Ureter (tissue), 1 donor: ENCODE results near the gene TREML2. TPM values are rescaled to one million over a fixed set of nuclear protein-coding genes. Genes with fewer than 3 reads are reported as not detected.

ENCODE experiments used
- DNase-seq: peaks from one replicate; pipeline ENCODE4 v3.0.0-alpha.2; 2020; ENCODE audit warnings: low spot score
- total RNA-seq: library from RNA; stranded (reverse); gene quantifications from one replicate; pipeline ENCODE4 v1.2.4, GENCODE V29; 2023
- donor health status: DM: yes; HTN: yes; CAD: no.

Gene TREML2
- total RNA-seq, 1 donor from 2014 or later: 0.16 TPM

- no peak for DNase-seq
These were observed 23.7 kb downstream of the TREML2 start for GRCh38 chr6:41177287-41177686.

- no peak for DNase-seq
These were observed 24.8 kb downstream of the TREML2 start for GRCh38 chr6:41176189-41176588.

GRCh38 chr6:41175084-41175483 lies 25.9 kb downstream of the TREML2 start:
- DNase-seq: no peak

GRCh38 chr6:41174610-41175009 lies 26.3 kb downstream of the TREML2 start:
- DNase-seq: no peak

- DNase-seq: no peak
These were observed 29.0 kb downstream of the TREML2 start for GRCh38 chr6:41171908-41172307.

- no peak for DNase-seq
These were observed 30.3 kb downstream of the TREML2 start for GRCh38 chr6:41170547-41171160.

- no peak for DNase-seq
These were observed 33.6 kb downstream of the TREML2 start for GRCh38 chr6:41167173-41167963.

GRCh38 chr6:41164551-41165120 lies 36.3 kb downstream of the TREML2 start:
- no peak for DNase-seq

GRCh38 chr6:41163419-41163717 lies 37.6 kb downstream of the TREML2 start:
- no peak for DNase-seq

GRCh38 chr6:41162687-41163418 lies 38.1 kb downstream of the TREML2 start, which contains the start of gene TREM2:
TSS of gene TREM2 (minus strand) at chr6:41163116. CDS start at chr6:41163082, 34 bp downstream.
- no peak for DNase-seq

- no peak for DNase-seq
These were observed 38.9 kb downstream of the TREML2 start for GRCh38 chr6:41161851-41162552.

GRCh38 chr6:41161380-41161779 lies 39.6 kb downstream of the TREML2 start:
- DNase-seq: no peak

GRCh38 chr6:41160933-41161332 lies 40.0 kb downstream of the TREML2 start:
- DNase-seq: no peak

- DNase-seq: no peak
These were observed 41.4 kb downstream of the TREML2 start for GRCh38 chr6:41159415-41160082.

- DNase-seq: no peak
These were observed 43.6 kb downstream of the TREML2 start for GRCh38 chr6:41157323-41157722.

- no peak for DNase-seq
These were observed 44.2 kb downstream of the TREML2 start for GRCh38 chr6:41156771-41157170.

GRCh38 chr6:41156001-41156400 lies 44.9 kb downstream of the TREML2 start:
- DNase-seq: no peak

- DNase-seq: no peak
These were observed 45.7 kb downstream of the TREML2 start for GRCh38 chr6:41155132-41155805.

GRCh38 chr6:41153992-41154625 lies 46.8 kb downstream of the TREML2 start, which contains the start of gene TREML1:
TSS of gene TREML1 (minus strand) at chr6:41154347. CDS start at chr6:41154288, 59 bp downstream.
- no peak for DNase-seq

GRCh38 chr6:41153451-41153850 lies 47.5 kb downstream of the TREML2 start:
- DNase-seq: no peak
